BJ (cell line): ENCODE measurements around the gene CRTC2. TPM values are rescaled to one million over a fixed set of nuclear protein-coding genes. Genes with fewer than 3 reads are reported as not detected.

Experiments
- CTCF ChIA-PET: fragments of 350-600 bp; formaldehyde crosslinking; extraction: SDS; loops from one replicate; lab custom pipeline; 2021; ENCODE audit warnings: antibody characterized with exemption, inconsistent platforms; lab: Yijun Ruan, JAX
- POLR2A ChIA-PET: fragments of 300-600 bp; sonication (Branson Sonifier 250); formaldehyde crosslinking; extraction: SDS; loops from one replicate; lab custom pipeline; 2021; ENCODE audit warnings: antibody characterized with exemption; lab: Charles Lee
- DNase-seq: peaks from one replicate; pipeline ENCODE4 v3.0.0-alpha.2; 2011; ENCODE audit warnings: low read depth
- H3K27me3 ChIP-seq: 2 replicates; pipeline ENCODE4 v1.6.0; 2011; ENCODE audit warnings: low read length; ENCODE audit not compliant: control insufficient read depth, insufficient read depth
- H3K36me3 ChIP-seq: 2 replicates; pipeline ENCODE4 v1.5.1; 2011; ENCODE audit warnings: low read length; ENCODE audit not compliant: control insufficient read depth, insufficient read depth
- H3K4me3 ChIP-seq: 2 replicates; pipeline ENCODE4 v1.5.1; 2011; ENCODE audit warnings: low read depth, mild to moderate bottlenecking, control low read depth, low read length
- CTCF ChIP-seq: IDR thresholded peaks from 2 replicates; pipeline ENCODE4 v1.5.1; 2011; ENCODE audit warnings: low read depth, mild to moderate bottlenecking, control low read depth, inconsistent platforms, low read length, moderate library complexity; ENCODE audit not compliant: insufficient read depth
- polyA plus RNA-seq: library from polyadenylated mRNA; depleted of rRNA; stranded (reverse); fragments of >200 nt; gene quantifications from 2 replicates; pipeline ENCODE4 v1.2.3, GENCODE V29; 2011

The CRTC2 gene
- polyA plus RNA-seq, 1 experiment = 25.2 TPM

- POLR2A ChIA-PET = no interaction called here
- TF ChIP-seq CTCF = no peak
- H3K4me3 ChIP-seq = no peak overlapping the region
- H3K27me3 ChIP-seq = no peaks in the 10 kb centered on the region
- no peak for DNase-seq
- CTCF ChIA-PET = no interaction called here
- H3K36me3 ChIP-seq = peaks cover 32% of the 10 kb centered on the region
Measured at GRCh38 chr1:153951183-153951582, 7.2 kb downstream of the CRTC2 start.

GRCh38 chr1:153946622-153947241 lies 11.7 kb downstream of the CRTC2 start, which contains the start of gene DENND4B:
TSS of gene DENND4B (minus strand) at chr1:153946718. CDS start at chr1:153944374, 2,344 bp downstream.
- Histone ChIP-seq H3K4me3 (peak within 1 kb of the TSS; percentile 56), H3K27me3 (no peaks in the 10 kb centered on the region), H3K36me3 (peaks cover 22% of the 10 kb centered on the region)
- no peak for DNase-seq
- peak; percentile 89 for TF ChIP-seq CTCF
- ChIA-PET POLR2A (interaction anchor here (0.7 kb wide), 1 partner anchor 235 kb away, joined by 3 read pairs; no protein-coding TSS in a partner anchor), CTCF (interaction anchor here (0.5 to 3.4 kb wide), 31 partner anchors 8 to 594 kb away, joined by 3 to 17 read pairs (median 4); partner anchors contain the start of genes CREB3L4, CRTC2, GATAD2B and RAB13)

GRCh38 chr1:153945795-153946621 lies 12.4 kb downstream of the CRTC2 start:
- peak overlapping the region; percentile 56 for H3K4me3 ChIP-seq
- DNase-seq = no peak
- TF ChIP-seq CTCF = no peak
- H3K27me3 ChIP-seq = no peaks in the 10 kb centered on the region
- peaks cover 18% of the 10 kb centered on the region for H3K36me3 ChIP-seq
- CTCF ChIA-PET = interaction anchor here (0.6 to 3.4 kb wide), 28 partner anchors 9 to 594 kb away, joined by 3 to 17 read pairs (median 4); partner anchors contain the start of genes CREB3L4, CRTC2, GATAD2B and RAB13
- POLR2A ChIA-PET = no interaction called here

GRCh38 chr1:153945131-153945794 lies 13.1 kb downstream of the CRTC2 start:
- H3K36me3 ChIP-seq = peaks cover 19% of the 10 kb centered on the region
- ChIA-PET POLR2A (interaction anchor here (0.7 kb wide), 1 partner anchor 258 kb away, joined by 3 read pairs; no protein-coding TSS in a partner anchor), CTCF (interaction anchor here (0.9 to 3.4 kb wide), 13 partner anchors 11 to 155 kb away, joined by 3 to 17 read pairs (median 7); partner anchors contain the start of genes CREB3L4, CRTC2, RAB13 and SLC39A1)
- no peaks in the 10 kb centered on the region for H3K27me3 ChIP-seq
- no peak for TF ChIP-seq CTCF
- peak overlapping the region; percentile 56 for H3K4me3 ChIP-seq
- DNase-seq = no peak

- POLR2A ChIA-PET = interaction anchor here (0.7 kb wide), 1 partner anchor 257 kb away, joined by 3 read pairs; no protein-coding TSS in a partner anchor
- DNase-seq = no peak
- CTCF ChIA-PET = interaction anchor here (0.6 to 3.4 kb wide), 8 partner anchors 23 to 155 kb away, joined by 3 to 17 read pairs (median 4); partner anchors contain the start of genes CREB3L4 and RAB13
- TF ChIP-seq CTCF = no peak
- H3K27me3 ChIP-seq = no peaks in the 10 kb centered on the region
- H3K36me3 ChIP-seq = peaks cover 19% of the 10 kb centered on the region
- H3K4me3 ChIP-seq = no peak overlapping the region
Measured at GRCh38 chr1:153944827-153945117, 13.6 kb downstream of the CRTC2 start.
